ENCODE data around the gene RTL3. TPM values are rescaled to one million over a fixed set of nuclear protein-coding genes. Genes with fewer than 3 reads are reported as not detected.

RTL3 gene
- total RNA-seq, 1 experiment from 2014 or later, result not detected

DNA sequence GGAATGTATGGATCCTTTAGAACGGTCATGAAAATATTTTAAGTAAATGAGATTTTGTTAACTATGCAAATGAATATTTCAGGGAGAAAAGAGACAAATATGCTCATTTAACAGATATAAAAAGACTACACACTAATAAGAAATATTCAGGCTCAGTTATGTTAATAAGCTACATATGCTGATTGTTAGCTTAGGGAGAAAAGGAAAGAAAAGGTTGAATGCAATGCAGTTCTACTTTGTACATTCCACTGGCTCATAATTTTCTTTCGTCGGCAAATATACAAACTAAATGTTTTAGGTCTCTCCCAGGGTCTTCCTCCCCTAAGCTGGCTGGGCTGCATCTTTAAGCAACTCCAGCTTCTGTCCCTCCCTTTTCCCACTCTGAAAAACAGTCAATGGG is 2.7 kb upstream of the RTL3 start:
- Histone ChIP-seq H4K20me1 (ENCODE audit: insufficient read depth) (no peaks in the 10 kb centered on the region), H3K4me1 (replicated peaks; ENCODE audit: insufficient read depth) (no peaks in the 10 kb centered on the region), H3K4me3 (no peak overlapping the region), H3K36me3 (ENCODE audit: low read depth) (no peaks in the 10 kb centered on the region), H3K27me3 (ENCODE audit: insufficient read depth, low read depth) (no peaks in the 10 kb centered on the region), H3K4me2 (no peak overlapping the region), H3K27ac (no peak overlapping the region), H3F3A (ENCODE audit: insufficient read depth, low read depth) (no peaks in the 10 kb centered on the region), H3K79me2 (ENCODE audit: low read depth) (no peaks in the 10 kb centered on the region), H3K9me2 (ENCODE audit: insufficient read depth) (no peaks in the 10 kb centered on the region), H3K9me3 (ENCODE audit: insufficient read depth, low read depth) (no peaks in the 10 kb centered on the region), H2AFZ (no peak overlapping the region)
- intact Hi-C loops (cut with micrococcal nuclease; ENCODE audit: unreplicated experiment), result no loop called here
- no TSS peak for BruUV-seq (replicated peaks)
- POLR2A ChIA-PET (ENCODE audit: unreplicated experiment), result no interaction called here
- CTCF ChIA-PET, result no interaction called here
- DNase-seq, result no peak
- TF ChIP-seq, protein P1, sequence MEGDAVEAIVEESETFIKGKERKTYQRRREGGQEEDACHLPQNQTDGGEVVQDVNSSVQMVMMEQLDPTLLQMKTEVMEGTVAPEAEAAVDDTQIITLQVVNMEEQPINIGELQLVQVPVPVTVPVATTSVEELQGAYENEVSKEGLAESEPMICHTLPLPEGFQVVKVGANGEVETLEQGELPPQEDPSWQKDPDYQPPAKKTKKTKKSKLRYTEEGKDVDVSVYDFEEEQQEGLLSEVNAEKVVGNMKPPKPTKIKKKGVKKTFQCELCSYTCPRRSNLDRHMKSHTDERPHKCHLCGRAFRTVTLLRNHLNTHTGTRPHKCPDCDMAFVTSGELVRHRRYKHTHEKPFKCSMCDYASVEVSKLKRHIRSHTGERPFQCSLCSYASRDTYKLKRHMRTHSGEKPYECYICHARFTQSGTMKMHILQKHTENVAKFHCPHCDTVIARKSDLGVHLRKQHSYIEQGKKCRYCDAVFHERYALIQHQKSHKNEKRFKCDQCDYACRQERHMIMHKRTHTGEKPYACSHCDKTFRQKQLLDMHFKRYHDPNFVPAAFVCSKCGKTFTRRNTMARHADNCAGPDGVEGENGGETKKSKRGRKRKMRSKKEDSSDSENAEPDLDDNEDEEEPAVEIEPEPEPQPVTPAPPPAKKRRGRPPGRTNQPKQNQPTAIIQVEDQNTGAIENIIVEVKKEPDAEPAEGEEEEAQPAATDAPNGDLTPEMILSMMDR (conservative IDR thresholded peaks at IDR 0.05), result no peak
- no peak for TF ChIP-seq EZH2 (IDR thresholded peaks at IDR 0.05; ENCODE audit: low read depth)

DNA sequence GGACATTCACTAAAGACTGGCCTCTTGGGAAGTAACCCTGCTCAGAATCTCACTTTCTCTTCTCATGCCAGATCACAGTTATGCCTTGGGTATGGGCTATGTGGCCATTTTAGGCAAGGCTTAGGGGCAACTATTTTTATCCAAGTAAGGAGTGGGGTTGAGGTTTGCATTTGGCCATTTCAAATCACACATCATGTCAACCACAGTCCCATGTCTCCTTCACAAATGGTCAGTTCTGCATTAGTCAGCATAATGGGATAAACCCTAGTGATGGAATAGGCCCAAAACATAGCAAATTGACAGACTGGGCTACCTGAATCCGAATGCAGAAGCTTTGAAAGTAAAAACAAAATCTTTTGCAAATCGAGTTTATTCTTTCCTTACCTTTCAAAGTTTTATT is 827 bp upstream of the RTL3 start:
- TF ChIP-seq, protein P1 (conservative IDR thresholded peaks at IDR 0.05), result no peak
- no peak for TF ChIP-seq EZH2 (IDR thresholded peaks at IDR 0.05; ENCODE audit: low read depth)
- Histone ChIP-seq H3K27ac (no peak overlapping the region), H3F3A (ENCODE audit: insufficient read depth, low read depth) (no peaks in the 10 kb centered on the region), H3K4me1 (replicated peaks; ENCODE audit: insufficient read depth) (no peaks in the 10 kb centered on the region), H3K79me2 (ENCODE audit: low read depth) (no peaks in the 10 kb centered on the region), H3K4me2 (no peak overlapping the region), H3K9me2 (ENCODE audit: insufficient read depth) (no peaks in the 10 kb centered on the region), H2AFZ (no peak overlapping the region), H3K27me3 (ENCODE audit: insufficient read depth, low read depth) (no peaks in the 10 kb centered on the region), H3K36me3 (ENCODE audit: low read depth) (no peaks in the 10 kb centered on the region), H4K20me1 (ENCODE audit: insufficient read depth) (no peaks in the 10 kb centered on the region), H3K9me3 (ENCODE audit: insufficient read depth, low read depth) (no peaks in the 10 kb centered on the region), H3K4me3 (no peak overlapping the region)
- no peak for DNase-seq
- POLR2A ChIA-PET (ENCODE audit: unreplicated experiment), result no interaction called here
- CTCF ChIA-PET, result no interaction called here
- no TSS peak for BruUV-seq (replicated peaks)
- intact Hi-C loops (cut with micrococcal nuclease; ENCODE audit: unreplicated experiment), result no loop called here

DNA sequence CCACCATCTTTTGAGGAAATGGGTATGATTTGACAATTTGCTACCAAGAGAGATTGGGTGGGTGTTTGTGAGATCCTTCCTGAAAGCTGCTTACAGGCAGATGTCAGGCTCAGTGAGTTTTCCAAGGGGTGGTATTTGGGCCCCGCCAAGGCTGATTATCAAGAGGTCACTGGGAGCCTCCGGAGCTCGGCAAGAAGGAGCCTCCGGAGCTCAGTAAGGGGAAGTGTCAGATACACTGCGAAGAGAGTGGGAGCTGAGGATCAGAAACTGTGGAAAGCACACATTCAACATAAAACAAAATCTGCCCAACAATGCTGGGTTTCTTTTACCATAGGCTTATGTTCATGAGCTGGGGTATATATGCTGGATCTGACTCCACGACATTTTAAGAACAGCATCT is 714 bp downstream of the RTL3 start:
- ChIA-PET POLR2A (ENCODE audit: unreplicated experiment) (no interaction called here), CTCF (interaction anchor here (0.6 kb wide), 1 partner anchor 599 kb away, joined by 3 read pairs; no protein-coding TSS in a partner anchor)
- Histone ChIP-seq H3K9me3 (ENCODE audit: insufficient read depth, low read depth) (no peaks in the 10 kb centered on the region), H3K4me2 (no peak overlapping the region), H2AFZ (no peak overlapping the region), H3K27me3 (ENCODE audit: insufficient read depth, low read depth) (no peaks in the 10 kb centered on the region), H3K4me1 (replicated peaks; ENCODE audit: insufficient read depth) (no peaks in the 10 kb centered on the region), H3K79me2 (ENCODE audit: low read depth) (no peaks in the 10 kb centered on the region), H3K4me3 (no peak overlapping the region), H3F3A (ENCODE audit: insufficient read depth, low read depth) (no peaks in the 10 kb centered on the region), H3K36me3 (ENCODE audit: low read depth) (no peaks in the 10 kb centered on the region), H4K20me1 (ENCODE audit: insufficient read depth) (no peaks in the 10 kb centered on the region), H3K27ac (no peak overlapping the region), H3K9me2 (ENCODE audit: insufficient read depth) (no peaks in the 10 kb centered on the region)
- intact Hi-C loops (cut with micrococcal nuclease; ENCODE audit: unreplicated experiment), result no loop called here
- BruUV-seq (replicated peaks), result no TSS peak
- TF ChIP-seq, protein P1 (conservative IDR thresholded peaks at IDR 0.05), result no peak
- DNase-seq, result no peak
